ENCODE measurements around the gene PLOD1.

- TF ChIP-seq CTCF (IDR thresholded peaks at IDR 0.05; ENCODE audit: low read depth, low read length, poor library complexity, severe bottlenecking): no peak
- no peak for TF ChIP-seq EZH2phosphoT487 (IDR thresholded peaks at IDR 0.05; ENCODE audit: borderline replicate concordance, low read length)
These were observed 31.3 kb upstream of the PLOD1 start for GRCh38 chr1:11903210-11903609.
